Measurements from ENCODE around the gene EDN3. TPM values are rescaled to one million over a fixed set of nuclear protein-coding genes. Genes with fewer than 3 reads are reported as not detected.

EDN3 gene
- total and polyA plus RNA-seq, 9 of the 15 experiments (the other 6 are each of a cell fraction or from before 2014, with no cell fraction given): not detected

DNA sequence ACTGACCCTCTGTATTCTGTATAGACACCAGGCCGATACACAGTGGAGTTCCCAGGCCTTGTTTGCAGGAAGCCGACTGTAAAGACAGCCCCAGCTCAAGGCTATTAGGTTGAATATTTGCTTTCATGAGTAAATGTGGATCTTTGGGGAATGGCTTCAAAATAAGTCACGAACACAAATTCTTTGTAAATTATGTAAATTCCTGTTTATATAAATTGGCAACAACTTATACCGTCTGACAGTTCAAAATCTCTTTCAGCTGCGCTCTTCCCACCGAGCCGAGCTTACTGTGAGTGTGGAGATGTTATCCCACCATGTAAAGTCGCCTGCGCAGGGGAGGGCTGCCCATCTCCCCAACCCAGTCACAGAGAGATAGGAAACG, 24.7 kb downstream of the EDN3 start:
- TF ChIP-seq ERF (CRISPR knock-in tag; IDR thresholded peaks at IDR 0.05): no peak
- TF ChIP-seq U2AF2 (optimal IDR thresholded peaks at IDR 0.05; ENCODE audit: low read depth, low read length): no peak
- no peak for TF ChIP-seq ZNF584 (CRISPR knock-in tag; IDR thresholded peaks at IDR 0.05; ENCODE audit: low read depth)
- no peak for TF ChIP-seq SP1 (CRISPR knock-in tag; IDR thresholded peaks at IDR 0.05)
- TF ChIP-seq KLF1 (tag; IDR thresholded peaks at IDR 0.05): no peak
- TF ChIP-seq ETV6 (IDR thresholded peaks at IDR 0.05; ENCODE audit: borderline replicate concordance in 1 of 2, low read depth in 2 of 2, low read length in 1 of 2): no peak
- no peak for TF ChIP-seq ETV6 (CRISPR knock-in tag; IDR thresholded peaks at IDR 0.05; ENCODE audit: borderline replicate concordance)
- no peak for TF ChIP-seq ZNF830 (CRISPR knock-in tag; IDR thresholded peaks at IDR 0.05)
- no peak for TF ChIP-seq RBM14 (IDR thresholded peaks at IDR 0.05; ENCODE audit: borderline replicate concordance, insufficient read depth, low read depth, low read length)
- no peak for TF ChIP-seq CBX5 (IDR thresholded peaks at IDR 0.05; ENCODE audit: borderline replicate concordance, low read depth)
- no peak for TF ChIP-seq KAT8 (IDR thresholded peaks at IDR 0.05; ENCODE audit: low read depth)
- TF ChIP-seq ESRRA (IDR thresholded peaks at IDR 0.05; ENCODE audit: borderline replicate concordance, low read depth): no peak
- TF ChIP-seq TCF7 (IDR thresholded peaks at IDR 0.05; ENCODE audit: borderline replicate concordance): no peak
- no peak for TF ChIP-seq PHB (CRISPR knock-in tag; IDR thresholded peaks at IDR 0.05)
- TF ChIP-seq CCNT2 (IDR thresholded peaks at IDR 0.05; ENCODE audit: borderline replicate concordance, extremely low read depth, insufficient read length, low read depth, low read length): no peak
- TF ChIP-seq RB1 (IDR thresholded peaks at IDR 0.05; ENCODE audit: low read depth): no peak
- Histone ChIP-seq H3K9me1 (ENCODE audit: control insufficient read depth, insufficient read depth, low read length) (no peaks in the 10 kb centered on the region), H3K4me3 (no peak overlapping the region), H3K4me2 (ENCODE audit: insufficient read depth, low read length) (no peak overlapping the region), H3K9ac (ENCODE audit: insufficient read depth in 1 of 2, low read depth in 2 of 2, low read length in 2 of 2) (no peak overlapping the region), H3K79me2 (ENCODE audit: control insufficient read depth, insufficient read depth, low read length) (no peaks in the 10 kb centered on the region), H3K9me3 (replicated peaks; ENCODE audit: control insufficient read depth, insufficient read depth, low read depth, low read length) (no peaks in the 10 kb centered on the region), H3K27ac (ENCODE audit: extremely low read depth, low read depth, low read length) (no peak overlapping the region), H2AFZ (ENCODE audit: low read depth, low read length) (no peak overlapping the region), H3K27me3 (ENCODE audit: control insufficient read depth in 2 of 2, insufficient read depth in 2 of 2, low read length in 2 of 2) (peaks cover 22 to 44% of the 10 kb centered on the region in 2 experiments), H3K4me1 (replicated peaks in 1 of 2; ENCODE audit: control insufficient read depth in 2 of 2, insufficient read depth in 2 of 2, low read length in 2 of 2) (no peaks in the 10 kb centered on the region), H3K36me3 (ENCODE audit: control insufficient read depth, insufficient read depth, low read length) (no peaks in the 10 kb centered on the region), H4K20me1 (replicated peaks; ENCODE audit: control insufficient read depth, insufficient read depth, low read length) (peaks cover 6% of the 10 kb centered on the region; the same call in 1 of the 2 replicates)
- in situ Hi-C loops (cut with MboI) (no loop called here), intact Hi-C loops (cut with micrococcal nuclease) (no loop called here)
- DNase-seq (ENCODE audit: extremely low read depth in 1 of 4, low spot score in 3 of 4) (no peak), ATAC-seq (no peak), FAIRE-seq (no peak)
- CTCF ChIA-PET (ENCODE audit: low intra/inter-chr PET ratio): no interaction called here
- BruUV-seq (replicated peaks): no TSS peak
- POLR2A ChIA-PET: no interaction called here
- WGBS (ENCODE audit: insufficient coverage, low coverage, missing lambda C conversion rate): under 1% methylated on average over 10 of the region's 10 CpGs

Measured in K562 (cell line).